ENCODE measurements around the gene LPCAT3. TPM values are rescaled to one million over a fixed set of nuclear protein-coding genes. Genes with fewer than 3 reads are reported as not detected.
"Not testable (repeated sequence)": the region's sequence is repeated elsewhere in the genome, so short reads cannot be mapped to it uniquely, and the experiment has no call there.

LPCAT3 gene
- total RNA-seq, 1 donor from 2014 or later: 23.0 TPM

DNA sequence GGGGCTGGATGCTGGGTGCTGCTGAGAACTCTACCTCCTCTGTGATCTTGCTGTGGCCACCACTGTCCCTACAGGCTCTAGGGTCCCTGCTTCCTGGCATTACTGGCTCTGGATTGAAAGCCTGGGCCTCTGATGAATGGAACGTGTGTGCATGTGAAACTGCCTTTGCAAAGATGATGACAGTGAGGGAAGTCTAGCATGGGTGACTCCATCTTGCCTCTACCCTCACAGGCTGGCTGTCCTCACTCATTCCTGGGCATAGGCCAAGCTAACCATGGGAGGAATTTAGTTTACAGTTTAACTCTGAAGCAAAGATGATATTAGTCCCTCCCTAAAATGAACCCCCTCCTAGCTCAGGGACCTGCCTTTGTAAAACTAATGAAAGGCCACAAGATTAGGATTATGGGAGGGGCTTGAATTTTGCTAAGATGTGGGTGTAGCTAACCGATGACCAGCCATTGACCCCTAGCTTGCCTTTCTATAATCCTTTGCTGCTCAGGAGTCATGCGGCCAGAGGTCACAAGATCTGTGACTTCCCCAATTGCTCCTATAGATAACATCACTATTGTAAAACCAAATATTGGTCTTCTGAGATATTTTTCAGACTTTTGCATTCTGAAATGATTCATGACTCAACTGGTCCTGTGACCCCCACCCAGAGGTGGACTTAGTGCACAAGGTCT lies 40.0 kb upstream of the LPCAT3 start:
- Histone ChIP-seq H3K9me3 (no peaks in the 10 kb centered on the region), H3K36me3 (no peaks in the 10 kb centered on the region), H3K4me3 (no peak overlapping the region), H3K4me1 (peaks cover 0 to 17% of the 10 kb centered on the region in 2 donors), H3K27me3 (no peaks in the 10 kb centered on the region), H3K27ac (no peak overlapping the region)
- intact Hi-C loops (cut with DNase I): no loop called here
- no peak for TF ChIP-seq CTCF (IDR thresholded peaks at IDR 0.05)
- DNase-seq (ENCODE audit: low spot score in 2 of 2): no peak

DNA sequence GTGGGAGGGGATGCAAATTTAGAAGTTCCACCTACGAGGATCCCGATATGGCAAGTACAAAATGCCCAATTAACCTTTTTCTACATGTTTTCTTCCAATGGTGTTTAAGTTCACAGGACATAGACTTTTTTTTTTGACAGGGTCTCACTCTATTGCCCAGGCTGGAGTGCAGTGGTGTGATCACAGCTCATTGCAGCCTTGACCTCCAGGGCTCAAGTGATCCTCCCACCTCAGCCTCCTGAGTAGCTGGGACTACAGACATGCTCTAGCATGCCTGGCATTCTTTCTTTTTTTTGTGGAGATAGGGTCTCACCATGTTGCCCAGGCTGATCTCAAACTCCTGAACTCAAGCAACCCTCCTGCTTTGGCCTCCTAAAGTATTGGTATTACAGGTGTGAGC lies 37.5 kb upstream of the LPCAT3 start:
- H3K4me1 ChIP-seq; DNase-seq (ENCODE audit: low spot score in 2 of 2); H3K27me3 ChIP-seq; H3K36me3 ChIP-seq; H3K27ac ChIP-seq; H3K9me3 ChIP-seq; intact Hi-C loops (cut with DNase I); H3K4me3 ChIP-seq: not testable (repeated sequence)

- no peaks in the 10 kb centered on the region for H3K9me3 ChIP-seq
- intact Hi-C loops (cut with DNase I): no loop called here
- TF ChIP-seq CTCF (IDR thresholded peaks at IDR 0.05): no peak
- H3K27me3 ChIP-seq: no peaks in the 10 kb centered on the region
- H3K36me3 ChIP-seq: no peaks in the 10 kb centered on the region
- H3K4me1 ChIP-seq: peaks cover 0 to 6% of the 10 kb centered on the region in 2 donors
- H3K27ac ChIP-seq: no peak overlapping the region
- no peak for DNase-seq (ENCODE audit: low spot score in 2 of 2)
- H3K4me3 ChIP-seq: no peak overlapping the region
These were observed 36.6 kb upstream of the LPCAT3 start for GRCh38 chr12:7054925-7055324.

DNA sequence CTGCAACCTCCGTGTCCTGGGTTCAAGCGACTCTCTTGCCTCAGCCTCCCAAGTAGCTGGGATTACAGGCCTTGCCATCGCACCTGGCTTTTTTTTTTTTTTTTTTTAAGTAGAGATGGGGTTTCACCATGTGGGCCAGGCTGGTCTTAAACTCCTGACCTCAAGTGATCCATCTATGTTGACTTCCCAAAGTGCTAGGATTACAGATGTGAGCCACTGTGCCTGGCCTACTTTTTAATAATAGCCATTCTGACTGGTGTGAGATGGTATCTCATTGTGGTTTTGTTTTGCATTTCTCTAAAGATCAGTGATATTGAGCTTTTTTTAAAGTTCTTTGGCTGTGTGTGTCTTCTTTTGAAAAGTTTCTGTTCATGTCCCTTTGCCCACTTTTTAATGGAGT lies 31.7 kb upstream of the LPCAT3 start:
- intact Hi-C loops (cut with DNase I); DNase-seq (ENCODE audit: low spot score in 2 of 2); H3K4me1 ChIP-seq; H3K27ac ChIP-seq; H3K4me3 ChIP-seq; H3K27me3 ChIP-seq; H3K9me3 ChIP-seq; H3K36me3 ChIP-seq: not testable (repeated sequence)

DNA sequence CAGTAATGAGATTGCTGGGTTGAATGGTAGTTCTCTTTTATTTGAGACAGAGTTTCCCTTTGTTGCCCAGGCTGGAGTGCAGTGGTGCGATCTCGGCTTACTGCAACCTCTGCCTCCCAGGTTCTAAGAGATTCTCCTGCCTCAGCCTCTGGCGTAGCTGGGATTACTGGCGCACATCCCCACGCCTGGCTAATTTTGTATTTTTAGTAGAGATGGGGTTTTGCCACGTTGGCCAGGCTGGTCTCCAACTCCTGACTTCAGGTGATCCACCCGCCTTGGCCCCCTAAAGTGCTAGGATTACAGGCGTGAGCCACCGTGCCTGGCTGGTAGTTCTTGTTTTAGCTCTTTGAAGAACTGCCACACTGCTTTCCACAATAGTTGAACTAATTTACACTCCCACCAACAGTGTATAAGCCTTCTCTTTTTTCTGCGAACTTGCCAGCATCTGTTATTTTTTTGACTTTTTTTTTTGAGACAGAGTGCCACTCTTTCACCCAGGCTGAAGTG lies 31.2 kb upstream of the LPCAT3 start:
- H3K9me3 ChIP-seq; H3K27ac ChIP-seq; H3K4me3 ChIP-seq; H3K4me1 ChIP-seq; H3K36me3 ChIP-seq; H3K27me3 ChIP-seq; DNase-seq (ENCODE audit: low spot score in 2 of 2); intact Hi-C loops (cut with DNase I): not testable (repeated sequence)

- Histone ChIP-seq H3K27ac (no peak overlapping the region), H3K9me3 (no peaks in the 10 kb centered on the region), H3K27me3 (no peaks in the 10 kb centered on the region), H3K4me1 (no peaks in the 10 kb centered on the region), H3K4me3 (no peak overlapping the region), H3K36me3 (no peaks in the 10 kb centered on the region)
- intact Hi-C loops (cut with DNase I): no loop called here
- TF ChIP-seq CTCF (IDR thresholded peaks at IDR 0.05): no peak
- no peak for DNase-seq (ENCODE audit: low spot score in 2 of 2)
These were observed 29.0 kb upstream of the LPCAT3 start for GRCh38 chr12:7047306-7047705.

GRCh38 chr12:7046383-7047105 lies 28.3 kb upstream of the LPCAT3 start:
- Histone ChIP-seq H3K36me3 (no peaks in the 10 kb centered on the region), H3K4me3 (no peak overlapping the region), H3K9me3 (no peaks in the 10 kb centered on the region), H3K4me1 (no peaks in the 10 kb centered on the region), H3K27me3 (no peaks in the 10 kb centered on the region), H3K27ac (no peak overlapping the region)
- intact Hi-C loops (cut with DNase I): no loop called here
- no peak for DNase-seq (ENCODE audit: low spot score in 2 of 2)
- no peak for TF ChIP-seq CTCF (IDR thresholded peaks at IDR 0.05)
